CD4-positive, alpha-beta T cell treated with Interleukin-4 for 1 hour (primary cell): Measurements from ENCODE around the gene TRMT2A.
"Not testable (repeated sequence)": the region's sequence is repeated elsewhere in the genome, so short reads cannot be mapped to it uniquely, and the experiment has no call there.

Experiments
- DNase-seq, 2 donors: peaks; one replicate each; pipeline ENCODE4 v3.0.0-alpha.2; 2020 to 2022

Gene TRMT2A

GRCh38 chr22:20116951-20117632 lies at the start of gene TRMT2A:
Gene TRMT2A (minus strand): TSS chr22:20117226. CDS start chr22:20116906, 320 bp downstream.
- peak; percentile 97 for DNase-seq

GRCh38 chr22:20166703-20167102 lies 49.7 kb upstream of the TRMT2A start:
- DNase-seq: no peak

GRCh38 chr22:20165913-20166312 lies 48.9 kb upstream of the TRMT2A start:
- no peak for DNase-seq

GRCh38 chr22:20165421-20165820 lies 48.4 kb upstream of the TRMT2A start:
- no peak for DNase-seq

- no peak for DNase-seq
Measured at GRCh38 chr22:20164863-20165262, 47.8 kb upstream of the TRMT2A start.

GRCh38 chr22:20160041-20160440 lies 43.0 kb upstream of the TRMT2A start:
- DNase-seq: no peak

GRCh38 chr22:20159531-20159930 lies 42.5 kb upstream of the TRMT2A start:
- DNase-seq: not testable (repeated sequence)

GRCh38 chr22:20159076-20159475 lies 42.0 kb upstream of the TRMT2A start:
- DNase-seq: no peak

GRCh38 chr22:20158391-20159036 lies 41.5 kb upstream of the TRMT2A start:
- no peak for DNase-seq

- DNase-seq: no peak
Measured at GRCh38 chr22:20157430-20158183, 40.6 kb upstream of the TRMT2A start.

GRCh38 chr22:20156611-20157429 lies 39.8 kb upstream of the TRMT2A start:
- peak; percentile 88 to 89 for DNase-seq

GRCh38 chr22:20156042-20156389 lies 39.0 kb upstream of the TRMT2A start:
- no peak for DNase-seq

- peak in 1 of 2 donors; percentile 9 for DNase-seq
Measured at GRCh38 chr22:20155330-20156041, 38.5 kb upstream of the TRMT2A start.

- DNase-seq: no peak
Measured at GRCh38 chr22:20154602-20155187, 37.7 kb upstream of the TRMT2A start.

GRCh38 chr22:20153945-20154344 lies 36.9 kb upstream of the TRMT2A start:
- DNase-seq: no peak

GRCh38 chr22:20152464-20152890 lies 35.5 kb upstream of the TRMT2A start:
- no peak for DNase-seq

- no peak for DNase-seq
Measured at GRCh38 chr22:20151276-20151588, 34.2 kb upstream of the TRMT2A start.

GRCh38 chr22:20150381-20151275 lies 33.6 kb upstream of the TRMT2A start, which contains the start of gene CCDC188:
Gene CCDC188 (minus strand): TSS chr22:20151055. CDS start chr22:20150986, 69 bp downstream.
- no peak for DNase-seq

- DNase-seq: no peak
Measured at GRCh38 chr22:20149257-20150250, 32.5 kb upstream of the TRMT2A start.

- no peak for DNase-seq
Measured at GRCh38 chr22:20148414-20148813, 31.4 kb upstream of the TRMT2A start.
